NCI-H2171 (cell line): Measurements from ENCODE around the gene PRUNE2.

Source experiments
- DNase-seq: peaks from one replicate; lab custom pipeline; 2025; lab: John Stamatoyannopoulos, UW

Gene PRUNE2

GRCh38 chr9:76657265-76657664 lies 248.6 kb downstream of the PRUNE2 start:
- DNase-seq: no peak

GRCh38 chr9:76655971-76656370 lies 249.9 kb downstream of the PRUNE2 start:
- no peak for DNase-seq

- no peak for DNase-seq
Measured at GRCh38 chr9:76655121-76655541, 250.8 kb downstream of the PRUNE2 start.

GRCh38 chr9:76654575-76654974 lies 251.3 kb downstream of the PRUNE2 start:
- no peak for DNase-seq

- DNase-seq: no peak
Measured at GRCh38 chr9:76654051-76654461, 251.9 kb downstream of the PRUNE2 start.

GRCh38 chr9:76652894-76653293 lies 253.0 kb downstream of the PRUNE2 start:
- DNase-seq: no peak

GRCh38 chr9:76651119-76651705 lies 254.7 kb downstream of the PRUNE2 start:
- no peak for DNase-seq

- no peak for DNase-seq
Measured at GRCh38 chr9:76650692-76651091, 255.2 kb downstream of the PRUNE2 start.

GRCh38 chr9:76649894-76650293 lies 256.0 kb downstream of the PRUNE2 start:
- no peak for DNase-seq

GRCh38 chr9:76646249-76646648 lies 259.7 kb downstream of the PRUNE2 start:
- DNase-seq: no peak

- no peak for DNase-seq
Measured at GRCh38 chr9:76644647-76645250, 261.2 kb downstream of the PRUNE2 start.

- DNase-seq: no peak
Measured at GRCh38 chr9:76644171-76644570, 261.7 kb downstream of the PRUNE2 start.

- no peak for DNase-seq
Measured at GRCh38 chr9:76643399-76644117, 262.4 kb downstream of the PRUNE2 start.

- DNase-seq: no peak
Measured at GRCh38 chr9:76642701-76643209, 263.2 kb downstream of the PRUNE2 start.

- DNase-seq: no peak
Measured at GRCh38 chr9:76642074-76642473, 263.8 kb downstream of the PRUNE2 start.

- no peak for DNase-seq
Measured at GRCh38 chr9:76638001-76638400, 267.9 kb downstream of the PRUNE2 start.

- DNase-seq: no peak
Measured at GRCh38 chr9:76637416-76637815, 268.5 kb downstream of the PRUNE2 start.

GRCh38 chr9:76634356-76635054 lies 271.4 kb downstream of the PRUNE2 start:
- no peak for DNase-seq

- no peak for DNase-seq
Measured at GRCh38 chr9:76630916-76631315, 275.0 kb downstream of the PRUNE2 start.

- DNase-seq: no peak
Measured at GRCh38 chr9:76629205-76629990, 276.5 kb downstream of the PRUNE2 start.

GRCh38 chr9:76628155-76628554 lies 277.8 kb downstream of the PRUNE2 start:
- DNase-seq: no peak

- no peak for DNase-seq
Measured at GRCh38 chr9:76626980-76627379, 278.9 kb downstream of the PRUNE2 start.
